Lower leg skin (tissue), 4 donors: Measurements from ENCODE around the gene ZPLD1. TPM values are rescaled to one million over a fixed set of nuclear protein-coding genes. Genes with fewer than 3 reads are reported as not detected.

Experiments
- DNase-seq, 2 donors: peaks; one replicate each; pipeline ENCODE4 v3.0.0-alpha.2; 2019; ENCODE audit warnings: low spot score in 2 of 2
- H3K4me3 ChIP-seq: fragments of 200-600 bp; sonication (generic); 2 replicates; pipeline ENCODE4 v1.5.1; 2017; ENCODE audit warnings: mild to moderate bottlenecking, low read depth; ENCODE audit not compliant: poor library complexity, severe bottlenecking
- POLR2A ChIP-seq, 2 donors: fragments of 450-650 bp; IDR thresholded peaks; one replicate each; pipeline ENCODE4 v1.6.1; 2016 to 2017; ENCODE audit warnings: antibody characterized with exemption in 2 of 2, mild to moderate bottlenecking in 1 of 2, moderate library complexity in 1 of 2
- WGBS, 2 donors: methylation state at CpG; one replicate each; pipeline ENCODE4 v1.1.5; 2018; 5-methylcytosine and 5-hydroxymethylcytosine counted together
- intact Hi-C: fragments of 100-400 bp; cut with DNase I; formaldehyde crosslinking; loops from one replicate; pipeline ENCODE4 v1.15.0; 2023; ENCODE audit warnings: low total_unique reads
- total RNA-seq, 4 donors: library from RNA; depleted of rRNA; stranded (reverse); fragments of >200 nt; gene quantifications; one replicate each; pipeline ENCODE4 v1.1.0, GENCODE V29; 2016
- TF ChIP-seq, protein P1 (sequence below), 3 donors: fragments of 450-650 bp; IDR thresholded peaks; one replicate each; pipeline ENCODE4 v1.5.1; 2016; ENCODE audit warnings: antibody characterized with exemption in 3 of 3, mild to moderate bottlenecking in 3 of 3, moderate library complexity in 2 of 3

Gene ZPLD1
- total RNA-seq, 4 donors from 2014 or later = 0.16 to 1.3 TPM; not detected in 2

DNA sequence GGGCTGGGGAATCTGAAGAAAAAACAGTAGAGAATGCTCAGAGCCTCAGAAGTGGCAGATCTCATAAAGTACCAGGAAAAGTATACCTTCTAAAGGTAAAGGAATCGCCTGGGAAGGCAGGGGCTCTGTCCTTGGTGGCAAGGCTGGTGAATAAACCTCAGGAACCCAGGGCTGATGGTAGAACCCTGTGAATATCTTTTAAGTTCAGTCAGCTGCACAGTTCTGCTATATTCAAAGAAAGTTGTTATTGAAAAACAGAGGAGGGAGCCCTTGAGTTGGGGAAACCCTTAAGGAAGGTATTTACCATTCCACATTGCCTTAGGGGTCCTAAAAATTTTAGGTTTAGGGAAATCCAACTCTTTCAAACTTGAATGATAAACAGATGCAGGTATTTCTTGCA lies 31.2 kb downstream of the ZPLD1 start:
- WGBS, 2 donors = 38 to 41% methylated on average over 1 of the region's 1 CpG
- TF ChIP-seq POLR2A (IDR thresholded peaks at IDR 0.05) = no peak
- TF ChIP-seq, protein P1, sequence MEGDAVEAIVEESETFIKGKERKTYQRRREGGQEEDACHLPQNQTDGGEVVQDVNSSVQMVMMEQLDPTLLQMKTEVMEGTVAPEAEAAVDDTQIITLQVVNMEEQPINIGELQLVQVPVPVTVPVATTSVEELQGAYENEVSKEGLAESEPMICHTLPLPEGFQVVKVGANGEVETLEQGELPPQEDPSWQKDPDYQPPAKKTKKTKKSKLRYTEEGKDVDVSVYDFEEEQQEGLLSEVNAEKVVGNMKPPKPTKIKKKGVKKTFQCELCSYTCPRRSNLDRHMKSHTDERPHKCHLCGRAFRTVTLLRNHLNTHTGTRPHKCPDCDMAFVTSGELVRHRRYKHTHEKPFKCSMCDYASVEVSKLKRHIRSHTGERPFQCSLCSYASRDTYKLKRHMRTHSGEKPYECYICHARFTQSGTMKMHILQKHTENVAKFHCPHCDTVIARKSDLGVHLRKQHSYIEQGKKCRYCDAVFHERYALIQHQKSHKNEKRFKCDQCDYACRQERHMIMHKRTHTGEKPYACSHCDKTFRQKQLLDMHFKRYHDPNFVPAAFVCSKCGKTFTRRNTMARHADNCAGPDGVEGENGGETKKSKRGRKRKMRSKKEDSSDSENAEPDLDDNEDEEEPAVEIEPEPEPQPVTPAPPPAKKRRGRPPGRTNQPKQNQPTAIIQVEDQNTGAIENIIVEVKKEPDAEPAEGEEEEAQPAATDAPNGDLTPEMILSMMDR (IDR thresholded peaks at IDR 0.05) = no peak
- no peak overlapping the region for H3K4me3 ChIP-seq
- no peak for DNase-seq
- intact Hi-C loops = no loop called here

DNA sequence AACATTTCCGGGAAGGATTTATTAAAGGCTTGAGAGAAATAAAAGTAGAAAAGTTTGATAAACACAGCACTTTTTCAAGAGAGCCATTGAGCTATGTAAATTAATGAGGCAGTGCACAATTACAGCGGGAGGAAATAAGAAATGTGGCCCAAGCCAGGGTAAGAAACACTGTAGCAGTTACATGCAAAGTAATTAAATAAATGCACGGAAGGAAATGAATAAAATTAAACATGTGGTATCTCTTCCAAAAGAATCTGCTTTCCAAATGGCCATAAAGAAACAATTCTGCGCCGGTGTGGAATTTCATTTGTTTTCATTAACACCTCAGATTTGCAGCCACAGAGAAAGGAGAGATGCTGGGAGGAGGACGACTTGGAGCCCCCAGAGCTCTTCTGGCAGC lies 35.3 kb downstream of the ZPLD1 start:
- H3K4me3 ChIP-seq = no peak overlapping the region
- WGBS, 2 donors = 66 to 76% methylated on average over 6 of the region's 6 CpGs
- intact Hi-C loops = no loop called here
- no peak for DNase-seq
- TF ChIP-seq, protein P1 (IDR thresholded peaks at IDR 0.05) = no peak
- no peak for TF ChIP-seq POLR2A (IDR thresholded peaks at IDR 0.05)

DNA sequence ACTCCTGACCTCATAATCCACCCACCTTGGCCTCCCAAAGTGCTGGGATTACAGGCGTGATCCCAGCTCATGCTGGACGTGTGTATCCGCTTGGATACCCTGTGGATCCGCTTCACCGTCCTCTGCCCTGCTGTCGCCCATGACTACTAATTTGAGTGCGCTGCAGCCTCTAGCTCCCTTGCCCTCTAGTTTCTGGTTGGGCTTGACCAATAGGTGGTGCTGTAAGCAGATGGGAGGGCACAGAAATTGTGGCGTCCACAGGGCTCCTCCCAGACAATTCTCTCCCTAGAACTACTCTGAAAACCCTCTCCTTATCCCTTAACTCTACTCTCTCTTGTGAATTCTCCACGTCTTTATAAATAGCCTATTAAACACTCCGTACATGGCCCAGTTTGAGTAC lies 36.2 kb downstream of the ZPLD1 start:
- 88 to 92% methylated on average over 10 of the region's 10 CpGs for WGBS, 2 donors
- TF ChIP-seq POLR2A (IDR thresholded peaks at IDR 0.05) = no peak
- TF ChIP-seq, protein P1 (IDR thresholded peaks at IDR 0.05) = no peak
- no peak for DNase-seq
- no peak overlapping the region for H3K4me3 ChIP-seq
- intact Hi-C loops = no loop called here

DNA sequence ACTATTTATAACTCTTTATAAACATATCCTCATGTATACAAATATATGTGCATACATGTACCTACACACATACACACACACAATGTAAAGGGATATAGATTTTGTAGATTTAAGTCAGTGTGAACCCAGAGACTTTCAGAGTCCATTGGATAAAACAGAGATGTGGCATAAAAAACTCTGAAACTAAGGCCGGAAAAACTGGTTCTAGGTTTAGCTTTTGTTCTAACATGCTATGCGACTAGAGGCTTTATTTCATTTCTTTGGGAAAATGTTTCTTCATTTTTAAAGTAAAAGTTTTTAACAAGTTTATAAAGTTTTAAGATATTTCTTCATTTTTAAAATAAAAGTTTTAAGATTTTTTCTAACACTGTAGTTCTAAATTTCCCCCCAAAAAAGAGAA lies 36.7 kb downstream of the ZPLD1 start:
- WGBS, 2 donors = 45 to 66% methylated on average over 2 of the region's 2 CpGs
- no peak for DNase-seq
- intact Hi-C loops = no loop called here
- no peak overlapping the region for H3K4me3 ChIP-seq
- TF ChIP-seq, protein P1 (IDR thresholded peaks at IDR 0.05) = no peak
- TF ChIP-seq POLR2A (IDR thresholded peaks at IDR 0.05) = no peak

DNA sequence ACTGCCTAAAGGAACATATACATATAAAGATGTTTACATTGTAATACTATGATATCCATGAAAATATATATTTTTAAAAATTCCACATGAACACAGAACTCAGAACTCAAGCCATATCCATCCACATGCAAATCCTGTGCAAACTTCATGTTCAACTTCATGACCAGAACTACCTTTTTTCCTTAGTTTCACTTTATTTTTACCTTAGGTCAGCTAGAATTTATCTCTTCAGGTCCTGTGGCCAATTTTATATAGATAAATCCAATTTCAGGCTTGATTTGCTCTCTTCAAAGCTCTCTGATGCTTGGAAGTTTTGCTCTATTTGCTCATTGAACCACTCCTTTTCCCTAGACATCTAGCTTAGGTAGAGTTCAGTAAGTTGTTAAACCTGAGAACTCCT lies 38.8 kb downstream of the ZPLD1 start:
- intact Hi-C loops = no loop called here
- DNase-seq = no peak
- no peak overlapping the region for H3K4me3 ChIP-seq
- no peak for TF ChIP-seq POLR2A (IDR thresholded peaks at IDR 0.05)
- TF ChIP-seq, protein P1 (IDR thresholded peaks at IDR 0.05) = no peak

DNA sequence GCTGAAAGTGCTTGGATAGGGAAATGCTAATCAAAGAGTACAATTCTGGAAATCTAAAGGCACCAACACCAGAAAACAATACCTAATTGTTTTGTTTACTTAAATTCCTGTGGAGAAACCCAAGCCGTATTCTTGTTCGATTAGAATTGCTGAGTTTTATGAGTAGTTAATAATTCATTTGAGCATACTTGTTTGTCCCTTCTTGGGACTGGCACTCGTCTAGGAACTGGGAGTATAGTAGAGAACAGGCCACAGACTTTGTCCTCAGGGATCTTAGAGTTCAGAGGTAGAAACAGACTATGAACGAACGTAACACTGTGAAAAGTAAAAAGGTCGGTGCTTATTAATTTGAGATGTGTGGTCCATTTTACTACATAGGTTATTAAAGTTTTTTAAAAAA lies 39.4 kb downstream of the ZPLD1 start:
- intact Hi-C loops = no loop called here
- TF ChIP-seq, protein P1 (IDR thresholded peaks at IDR 0.05) = no peak
- TF ChIP-seq POLR2A (IDR thresholded peaks at IDR 0.05) = no peak
- 86 to 87% methylated on average over 6 of the region's 6 CpGs for WGBS, 2 donors
- H3K4me3 ChIP-seq = no peak overlapping the region
- DNase-seq = no peak
